Neutrophil (primary cell): Measurements from ENCODE around the gene PDC.

Experiments used
- H3K27ac ChIP-seq: fragments of 200-600 bp; sonication (generic); 2 replicates; pipeline ENCODE4 v1.5.1; 2016; ENCODE audit warnings: mild to moderate bottlenecking, moderate library complexity
- H3K27me3 ChIP-seq: fragments of 200-600 bp; sonication (generic); 2 replicates; pipeline ENCODE4 v1.6.0; 2016; ENCODE audit warnings: mild to moderate bottlenecking
- H3K36me3 ChIP-seq: fragments of 200-600 bp; sonication (generic); 2 replicates; pipeline ENCODE4 v1.5.1; 2017
- H3K4me1 ChIP-seq, 2 experiments: fragments of 200-600 bp in 1 of 2; sonication (generic) in 1 of 2; 1 replicate in 1 of 2; 2 replicates in 1 of 2; pipeline versions ENCODE4 v1.5.1 to v1.6.1; 2013 to 2016; ENCODE audit warnings: low read depth in 1 of 2, low read length in 1 of 2, mild to moderate bottlenecking in 1 of 2, moderate library complexity in 1 of 2; ENCODE audit not compliant: control insufficient read depth in 1 of 2, insufficient read depth in 1 of 2
- H3K4me3 ChIP-seq, 2 experiments: fragments of 200-600 bp in 1 of 2; sonication (generic) in 1 of 2; 1 replicate in 1 of 2; 2 replicates in 1 of 2; pipeline ENCODE4 v1.5.1; 2013 to 2016; ENCODE audit warnings: low read depth in 1 of 2, low read length in 1 of 2, mild to moderate bottlenecking in 1 of 2, moderate library complexity in 1 of 2
- H3K9me3 ChIP-seq: fragments of 200-600 bp; sonication (generic); 2 replicates; pipeline ENCODE4 v1.5.1; 2016
- CTCF ChIP-seq: fragments of 200-600 bp; sonication (generic); IDR thresholded peaks from 2 replicates; pipeline ENCODE4 v1.5.1; 2016; ENCODE audit warnings: antibody characterized with exemption

The PDC gene

GRCh38 chr1:186498695-186499389, 37.9 kb upstream of the PDC start:
- no peaks in the 10 kb centered on the region for H3K27me3 ChIP-seq
- TF ChIP-seq CTCF = no peak
- H3K4me3 ChIP-seq = no peak overlapping the region
- no peaks in the 10 kb centered on the region for H3K4me1 ChIP-seq
- H3K9me3 ChIP-seq = no peaks in the 10 kb centered on the region
- no peaks in the 10 kb centered on the region for H3K36me3 ChIP-seq
- no peak overlapping the region for H3K27ac ChIP-seq

DNA sequence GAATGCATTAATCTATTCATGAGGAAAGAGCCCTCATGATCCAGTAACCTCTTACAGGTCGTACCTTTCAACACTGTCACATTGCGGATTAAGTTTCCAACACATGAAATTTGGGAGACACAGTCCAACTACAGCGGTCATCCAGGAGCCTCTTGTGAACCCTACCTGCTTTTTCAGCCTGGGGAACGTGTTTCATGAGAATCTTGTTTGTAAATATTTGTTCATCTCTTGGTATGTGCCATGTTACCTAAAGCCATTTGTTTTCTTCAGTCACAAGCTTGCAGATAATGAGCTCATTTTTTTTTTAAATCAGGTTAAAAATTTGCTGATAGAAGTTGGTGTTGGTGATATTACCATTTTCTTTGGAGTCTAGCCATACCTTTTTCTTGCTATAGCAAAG, 37.2 kb upstream of the PDC start:
- Histone ChIP-seq H3K9me3 (no peaks in the 10 kb centered on the region), H3K27me3 (no peaks in the 10 kb centered on the region), H3K4me1 (no peaks in the 10 kb centered on the region), H3K27ac (no peak overlapping the region), H3K36me3 (no peaks in the 10 kb centered on the region), H3K4me3 (no peak overlapping the region)
- no peak for TF ChIP-seq CTCF

GRCh38 chr1:186497651-186498050, 36.7 kb upstream of the PDC start:
- Histone ChIP-seq H3K27me3 (no peaks in the 10 kb centered on the region), H3K9me3 (no peaks in the 10 kb centered on the region), H3K36me3 (no peaks in the 10 kb centered on the region), H3K4me3 (no peak overlapping the region), H3K4me1 (no peaks in the 10 kb centered on the region), H3K27ac (no peak overlapping the region)
- no peak for TF ChIP-seq CTCF

GRCh38 chr1:186496171-186496851, 35.4 kb upstream of the PDC start:
- Histone ChIP-seq H3K27ac (no peak overlapping the region), H3K4me3 (no peak overlapping the region), H3K36me3 (no peaks in the 10 kb centered on the region), H3K9me3 (no peaks in the 10 kb centered on the region), H3K4me1 (no peaks in the 10 kb centered on the region), H3K27me3 (no peaks in the 10 kb centered on the region)
- no peak for TF ChIP-seq CTCF

GRCh38 chr1:186494832-186495271, 33.9 kb upstream of the PDC start:
- TF ChIP-seq CTCF = no peak

More at GRCh38 chr1:186494832-186495271, 33.9 kb upstream of the PDC start:
- H3K4me3 ChIP-seq = no peak overlapping the region
- no peaks in the 10 kb centered on the region for H3K36me3 ChIP-seq
- H3K27ac ChIP-seq = no peak overlapping the region
- no peaks in the 10 kb centered on the region for H3K4me1 ChIP-seq
- no peaks in the 10 kb centered on the region for H3K9me3 ChIP-seq
- no peaks in the 10 kb centered on the region for H3K27me3 ChIP-seq
